Osteocyte (in vitro differentiated cells): ENCODE measurements around the gene MEP1A. TPM values are rescaled to one million over a fixed set of nuclear protein-coding genes. Genes with fewer than 3 reads are reported as not detected.

ENCODE experiments used
- DNase-seq: peaks from one replicate; pipeline ENCODE4 v3.0.0; 2021; ENCODE audit warnings: mixed read lengths; ENCODE audit not compliant: unreplicated experiment; ENCODE audit errors: extremely low spot score
- H3K27ac Mint-ChIP-seq: one replicate; pipeline ENCODE4 v1.8.0; 2021; ENCODE audit warnings: mild to moderate bottlenecking, mixed read lengths; ENCODE audit not compliant: unreplicated experiment
- H3K27me3 Mint-ChIP-seq: one replicate; pipeline ENCODE4 v1.8.0; 2021; ENCODE audit warnings: mixed read lengths; ENCODE audit not compliant: unreplicated experiment
- H3K36me3 Mint-ChIP-seq: one replicate; pipeline ENCODE4 v1.8.0; 2021; ENCODE audit warnings: mixed read lengths; ENCODE audit not compliant: unreplicated experiment
- H3K4me1 Mint-ChIP-seq: one replicate; pipeline ENCODE4 v1.8.0; 2021; ENCODE audit warnings: mixed read lengths; ENCODE audit not compliant: unreplicated experiment
- H3K4me3 Mint-ChIP-seq: one replicate; pipeline ENCODE4 v1.8.0; 2021; ENCODE audit warnings: mild to moderate bottlenecking, moderate library complexity, mixed read lengths; ENCODE audit not compliant: unreplicated experiment
- H3K9me3 Mint-ChIP-seq: one replicate; pipeline ENCODE4 v1.8.0; 2021; ENCODE audit warnings: mixed read lengths; ENCODE audit not compliant: unreplicated experiment
- CTCF ChIP-seq: fragments of 200-600 bp; sonication (generic); IDR thresholded peaks from 2 replicates; pipeline ENCODE4 v1.5.0; 2021; ENCODE audit warnings: antibody characterized with exemption, mild to moderate bottlenecking, moderate library complexity
- total RNA-seq: library from RNA; stranded (reverse); gene quantifications from 2 replicates; pipeline ENCODE4 v1.2.1, GENCODE V29; 2021

The MEP1A gene
- total RNA-seq, 1 donor from 2014 or later, result not detected

GRCh38 chr6:46787871-46788540 lies 5.2 kb upstream of the MEP1A start:
- no peaks in the 10 kb centered on the region for H3K9me3 Mint-ChIP-seq
- no peak overlapping the region for H3K27ac Mint-ChIP-seq
- no peak for TF ChIP-seq CTCF
- H3K4me3 Mint-ChIP-seq, result no peak overlapping the region
- H3K36me3 Mint-ChIP-seq, result no peaks in the 10 kb centered on the region
- H3K27me3 Mint-ChIP-seq, result peaks cover 3% of the 10 kb centered on the region
- H3K4me1 Mint-ChIP-seq, result no peaks in the 10 kb centered on the region
- no peak for DNase-seq

- peaks cover 3% of the 10 kb centered on the region for H3K27me3 Mint-ChIP-seq
- H3K36me3 Mint-ChIP-seq, result no peaks in the 10 kb centered on the region
- TF ChIP-seq CTCF, result no peak
- no peak for DNase-seq
- H3K9me3 Mint-ChIP-seq, result no peaks in the 10 kb centered on the region
- no peaks in the 10 kb centered on the region for H3K4me1 Mint-ChIP-seq
- H3K27ac Mint-ChIP-seq, result no peak overlapping the region
- H3K4me3 Mint-ChIP-seq, result no peak overlapping the region
Measured at GRCh38 chr6:46788791-46789190, 4.4 kb upstream of the MEP1A start.

GRCh38 chr6:46789434-46790354 lies 3.5 kb upstream of the MEP1A start:
- H3K27ac Mint-ChIP-seq, result no peak overlapping the region
- no peaks in the 10 kb centered on the region for H3K9me3 Mint-ChIP-seq
- H3K36me3 Mint-ChIP-seq, result no peaks in the 10 kb centered on the region
- no peak for TF ChIP-seq CTCF
- no peak for DNase-seq
- H3K4me1 Mint-ChIP-seq, result no peaks in the 10 kb centered on the region
- no peak overlapping the region for H3K4me3 Mint-ChIP-seq
- H3K27me3 Mint-ChIP-seq, result peaks cover 3% of the 10 kb centered on the region

GRCh38 chr6:46790355-46790874 lies 2.8 kb upstream of the MEP1A start:
- peaks cover 3% of the 10 kb centered on the region for H3K27me3 Mint-ChIP-seq
- no peak for DNase-seq
- H3K4me1 Mint-ChIP-seq, result no peaks in the 10 kb centered on the region
- no peak for TF ChIP-seq CTCF
- H3K9me3 Mint-ChIP-seq, result no peaks in the 10 kb centered on the region
- no peak overlapping the region for H3K4me3 Mint-ChIP-seq
- no peaks in the 10 kb centered on the region for H3K36me3 Mint-ChIP-seq
- no peak overlapping the region for H3K27ac Mint-ChIP-seq

GRCh38 chr6:46792635-46793034 lies 554 bp upstream of the MEP1A start:
- no peaks in the 10 kb centered on the region for H3K4me1 Mint-ChIP-seq
- peaks cover 3% of the 10 kb centered on the region for H3K27me3 Mint-ChIP-seq
- no peaks in the 10 kb centered on the region for H3K9me3 Mint-ChIP-seq
- H3K4me3 Mint-ChIP-seq, result no peak overlapping the region
- no peak overlapping the region for H3K27ac Mint-ChIP-seq
- no peaks in the 10 kb centered on the region for H3K36me3 Mint-ChIP-seq
- no peak for TF ChIP-seq CTCF
- no peak for DNase-seq
